ENCODE data around the gene CTPS2. TPM values are rescaled to one million over a fixed set of nuclear protein-coding genes. Genes with fewer than 3 reads are reported as not detected.

Gene CTPS2
- total RNA-seq, 1 donor from 2014 or later = 116 TPM

- no peak overlapping the region for H3K4me2 ChIP-seq
- no peaks in the 10 kb centered on the region for H3K9me3 ChIP-seq (ENCODE audit: low read depth)
- peaks cover 24% of the 10 kb centered on the region for H3K36me3 Mint-ChIP-seq
- H3K9me3 Mint-ChIP-seq = peaks cover 2% of the 10 kb centered on the region
- H3K79me2 ChIP-seq (ENCODE audit: low read depth) = no peaks in the 10 kb centered on the region
- no peaks in the 10 kb centered on the region for H3K27me3 Mint-ChIP-seq (ENCODE audit: insufficient read depth, low read depth)
- H3K4me1 Mint-ChIP-seq = no peaks in the 10 kb centered on the region
- H3K4me3 Mint-ChIP-seq = no peak overlapping the region
- no peak overlapping the region for H3K27ac Mint-ChIP-seq
- no peak overlapping the region for H3K9ac ChIP-seq
- TF ChIP-seq CTCF (IDR thresholded peaks at IDR 0.05) = no peak
- TF ChIP-seq EZH2 (IDR thresholded peaks at IDR 0.05) = no peak
- TF ChIP-seq EZH2phosphoT487 (IDR thresholded peaks at IDR 0.05) = no peak
- H3K27me3 ChIP-seq = no peaks in the 10 kb centered on the region
- H3K4me1 ChIP-seq = no peaks in the 10 kb centered on the region
- H3F3A ChIP-seq (ENCODE audit: low read depth) = no peaks in the 10 kb centered on the region
- no peak overlapping the region for H2AFZ ChIP-seq (replicated peaks)
- H3K36me3 ChIP-seq = peaks cover 10% of the 10 kb centered on the region
- DNase-seq (ENCODE audit: low spot score) = no peak
- H3K4me3 ChIP-seq = no peak overlapping the region
- no peaks in the 10 kb centered on the region for H4K20me1 ChIP-seq (ENCODE audit: low read depth)
- no peak overlapping the region for H3K27ac ChIP-seq
Measured at GRCh38 chrX:16610121-16610621, 102.3 kb downstream of the CTPS2 start.

- no peaks in the 10 kb centered on the region for H3K27me3 ChIP-seq
- no peak overlapping the region for H3K4me3 ChIP-seq
- no peaks in the 10 kb centered on the region for H3K79me2 ChIP-seq (ENCODE audit: low read depth)
- no peaks in the 10 kb centered on the region for H3K27me3 Mint-ChIP-seq (ENCODE audit: insufficient read depth, low read depth)
- DNase-seq (ENCODE audit: low spot score) = no peak
- no peak overlapping the region for H3K4me2 ChIP-seq
- no peak overlapping the region for H3K27ac Mint-ChIP-seq
- H4K20me1 ChIP-seq (ENCODE audit: low read depth) = no peaks in the 10 kb centered on the region
- H3K9me3 ChIP-seq (ENCODE audit: low read depth) = no peaks in the 10 kb centered on the region
- no peaks in the 10 kb centered on the region for H3K4me1 ChIP-seq
- H2AFZ ChIP-seq (replicated peaks) = no peak overlapping the region
- H3K27ac ChIP-seq = no peak overlapping the region
- H3K4me1 Mint-ChIP-seq = peaks cover 6% of the 10 kb centered on the region
- peaks cover 25% of the 10 kb centered on the region for H3K36me3 Mint-ChIP-seq
- peaks cover 2% of the 10 kb centered on the region for H3K9me3 Mint-ChIP-seq
- no peak for TF ChIP-seq CTCF (IDR thresholded peaks at IDR 0.05)
- TF ChIP-seq EZH2 (IDR thresholded peaks at IDR 0.05) = no peak
- no peak for TF ChIP-seq EZH2phosphoT487 (IDR thresholded peaks at IDR 0.05)
- H3K9ac ChIP-seq = no peak overlapping the region
- H3K4me3 Mint-ChIP-seq = no peak overlapping the region
- H3F3A ChIP-seq (ENCODE audit: low read depth) = no peaks in the 10 kb centered on the region
- H3K36me3 ChIP-seq = peaks cover 10% of the 10 kb centered on the region
Measured at GRCh38 chrX:16606142-16606720, 106.2 kb downstream of the CTPS2 start.

DNA sequence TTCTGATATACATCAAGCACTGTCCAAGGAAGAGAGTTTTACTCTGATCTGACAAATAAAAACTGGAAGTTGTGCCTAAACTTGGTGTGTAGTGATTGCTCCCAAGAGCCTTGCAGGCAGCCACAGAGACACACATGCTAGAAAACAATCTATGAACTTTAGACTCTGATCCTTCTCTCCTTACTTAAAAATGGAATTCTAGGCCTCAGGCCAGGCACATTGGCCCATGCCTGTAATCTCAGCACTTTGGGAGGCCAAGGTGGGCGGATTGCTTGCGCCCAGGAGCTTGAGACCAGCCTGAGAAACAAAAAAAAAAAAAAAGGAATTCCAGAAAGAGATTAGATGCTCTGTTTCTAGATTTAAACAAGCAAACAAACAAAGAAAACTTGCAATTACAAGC, 108.1 kb downstream of the CTPS2 start:
- no peaks in the 10 kb centered on the region for H3K4me1 ChIP-seq
- no peak for TF ChIP-seq CTCF (IDR thresholded peaks at IDR 0.05)
- no peak for TF ChIP-seq EZH2 (IDR thresholded peaks at IDR 0.05)
- TF ChIP-seq EZH2phosphoT487 (IDR thresholded peaks at IDR 0.05) = no peak
- H3K9me3 ChIP-seq (ENCODE audit: low read depth) = no peaks in the 10 kb centered on the region
- no peaks in the 10 kb centered on the region for H3K27me3 ChIP-seq
- H3K4me2 ChIP-seq = no peak overlapping the region
- H3K27ac ChIP-seq = no peak overlapping the region
- H3K36me3 ChIP-seq = peaks cover 9% of the 10 kb centered on the region
- no peak overlapping the region for H3K4me3 Mint-ChIP-seq
- H3K4me3 ChIP-seq = no peak overlapping the region
- H3K4me1 Mint-ChIP-seq = peaks cover 6% of the 10 kb centered on the region
- H3K27me3 Mint-ChIP-seq (ENCODE audit: insufficient read depth, low read depth) = no peaks in the 10 kb centered on the region
- no peak for DNase-seq (ENCODE audit: low spot score)
- no peaks in the 10 kb centered on the region for H3K9me3 Mint-ChIP-seq
- H4K20me1 ChIP-seq (ENCODE audit: low read depth) = no peaks in the 10 kb centered on the region
- H2AFZ ChIP-seq (replicated peaks) = no peak overlapping the region
- peaks cover 27% of the 10 kb centered on the region for H3K36me3 Mint-ChIP-seq
- no peaks in the 10 kb centered on the region for H3F3A ChIP-seq (ENCODE audit: low read depth)
- H3K27ac Mint-ChIP-seq = no peak overlapping the region
- H3K9ac ChIP-seq = no peak overlapping the region
- H3K79me2 ChIP-seq (ENCODE audit: low read depth) = no peaks in the 10 kb centered on the region

Measured in neural progenitor cell (in vitro differentiated cells).